Stimulated activated CD4-positive, alpha-beta T cell treated with anti-CD3 and anti-CD28 coated beads, Interleukin-1b, Interleukin-23, amount 100 ng/mL, for 4 hours (primary cell): ENCODE data around the gene NDUFB8.
A peak's percentile ranks its signal among the peaks of the same experiment; 100 is the strongest.

Experiments used
- DNase-seq, 2 donors: peaks; one replicate each; pipeline ENCODE4 v3.0.0-alpha.2; 2020; ENCODE audit warnings: low read depth in 2 of 2

NDUFB8 gene

GRCh38 chr10:100537475-100537874 is 7.8 kb upstream of the NDUFB8 start:
- DNase-seq = no peak

- DNase-seq = peak; percentile 70 to 83
Observed at GRCh38 chr10:100535715-100536353, 6.2 kb upstream of the NDUFB8 start, which contains the start of gene HIF1AN. TSS of gene HIF1AN (plus strand) at chr10:100535943. CDS start at chr10:100535959, 16 bp downstream.

- DNase-seq = no peak
Observed at GRCh38 chr10:100535338-100535714, 5.7 kb upstream of the NDUFB8 start.

- no peak for DNase-seq
Observed at GRCh38 chr10:100534726-100535125, 5.1 kb upstream of the NDUFB8 start.

- no peak for DNase-seq
Observed at GRCh38 chr10:100531761-100532160, 2.1 kb upstream of the NDUFB8 start.

GRCh38 chr10:100528921-100529474 is 673 bp downstream of the NDUFB8 start:
- DNase-seq = no peak

- no peak for DNase-seq
Observed at GRCh38 chr10:100528123-100528886, 1.4 kb downstream of the NDUFB8 start.

- no peak for DNase-seq
Observed at GRCh38 chr10:100524638-100525037, 5.0 kb downstream of the NDUFB8 start.

- DNase-seq = no peak
Observed at GRCh38 chr10:100524206-100524605, 5.5 kb downstream of the NDUFB8 start.

GRCh38 chr10:100522945-100523344 is 6.7 kb downstream of the NDUFB8 start:
- DNase-seq = no peak

GRCh38 chr10:100522107-100522801 is 7.4 kb downstream of the NDUFB8 start:
- no peak for DNase-seq

GRCh38 chr10:100520811-100521210 is 8.9 kb downstream of the NDUFB8 start:
- DNase-seq = no peak

- DNase-seq = no peak
Observed at GRCh38 chr10:100519311-100520051, 10.2 kb downstream of the NDUFB8 start, which contains the start of gene SEC31B. TSS of gene SEC31B (minus strand) at chr10:100519861. CDS start at chr10:100516952, 2,909 bp downstream.

- DNase-seq = peak; percentile 37 to 56
Observed at GRCh38 chr10:100518761-100519241, 10.9 kb downstream of the NDUFB8 start.

GRCh38 chr10:100516847-100517246 is 12.8 kb downstream of the NDUFB8 start:
- no peak for DNase-seq

GRCh38 chr10:100515612-100516011 is 14.1 kb downstream of the NDUFB8 start:
- no peak for DNase-seq

GRCh38 chr10:100510533-100511308 is 18.9 kb downstream of the NDUFB8 start:
- peak in 1 of 2 donors; percentile 52 for DNase-seq

GRCh38 chr10:100509241-100509840 is 20.3 kb downstream of the NDUFB8 start:
- peak in 1 of 2 donors; percentile 51 for DNase-seq

GRCh38 chr10:100508691-100509150 is 20.9 kb downstream of the NDUFB8 start:
- peak in 1 of 2 donors; percentile 42 for DNase-seq

- DNase-seq = no peak
Observed at GRCh38 chr10:100508266-100508665, 21.4 kb downstream of the NDUFB8 start.
